ENCODE measurements around the gene JAG2.

Gene JAG2

DNA sequence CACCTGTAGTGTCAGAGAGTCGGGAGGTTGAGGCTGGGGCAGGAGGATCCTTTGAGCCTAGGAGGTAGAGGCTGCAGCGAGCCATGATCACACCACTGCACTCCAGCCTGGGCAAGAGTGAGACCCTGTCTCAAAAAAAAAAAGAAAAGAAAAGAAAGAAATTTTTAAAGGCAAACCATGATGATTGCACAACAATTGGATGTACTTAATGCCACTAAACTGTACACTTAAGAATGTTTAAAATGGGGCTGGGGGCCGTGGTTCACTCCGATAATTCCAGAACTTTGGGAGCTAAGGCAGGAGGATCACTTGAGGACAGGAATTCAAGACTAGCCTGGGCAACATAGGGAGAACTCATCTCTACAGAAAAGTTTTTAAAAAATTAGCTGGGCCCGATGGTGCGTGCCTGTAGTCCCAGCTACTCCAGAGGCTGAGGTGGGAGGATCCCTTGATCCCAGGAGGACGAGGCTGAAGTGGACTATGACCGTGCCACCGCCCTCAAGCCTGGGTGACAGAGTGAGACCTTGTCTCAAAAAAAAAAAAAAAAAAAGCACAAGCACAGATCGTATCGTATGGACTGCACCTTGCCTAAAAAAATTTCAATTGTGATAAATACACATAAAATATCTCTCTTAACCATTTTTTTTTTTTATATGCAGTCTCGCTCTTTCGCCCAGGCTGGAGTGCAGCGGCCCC is 32.7 kb downstream of the JAG2 start:
- TF ChIP-seq, protein P1, sequence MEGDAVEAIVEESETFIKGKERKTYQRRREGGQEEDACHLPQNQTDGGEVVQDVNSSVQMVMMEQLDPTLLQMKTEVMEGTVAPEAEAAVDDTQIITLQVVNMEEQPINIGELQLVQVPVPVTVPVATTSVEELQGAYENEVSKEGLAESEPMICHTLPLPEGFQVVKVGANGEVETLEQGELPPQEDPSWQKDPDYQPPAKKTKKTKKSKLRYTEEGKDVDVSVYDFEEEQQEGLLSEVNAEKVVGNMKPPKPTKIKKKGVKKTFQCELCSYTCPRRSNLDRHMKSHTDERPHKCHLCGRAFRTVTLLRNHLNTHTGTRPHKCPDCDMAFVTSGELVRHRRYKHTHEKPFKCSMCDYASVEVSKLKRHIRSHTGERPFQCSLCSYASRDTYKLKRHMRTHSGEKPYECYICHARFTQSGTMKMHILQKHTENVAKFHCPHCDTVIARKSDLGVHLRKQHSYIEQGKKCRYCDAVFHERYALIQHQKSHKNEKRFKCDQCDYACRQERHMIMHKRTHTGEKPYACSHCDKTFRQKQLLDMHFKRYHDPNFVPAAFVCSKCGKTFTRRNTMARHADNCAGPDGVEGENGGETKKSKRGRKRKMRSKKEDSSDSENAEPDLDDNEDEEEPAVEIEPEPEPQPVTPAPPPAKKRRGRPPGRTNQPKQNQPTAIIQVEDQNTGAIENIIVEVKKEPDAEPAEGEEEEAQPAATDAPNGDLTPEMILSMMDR (IDR thresholded peaks at IDR 0.05; ENCODE audit: low read depth, low read length, missing control alignments): no peak
- DNase-seq (ENCODE audit: low read depth): no peak
- no peak overlapping the region for H3K4me3 ChIP-seq (ENCODE audit: low read depth, low read length)

DNA sequence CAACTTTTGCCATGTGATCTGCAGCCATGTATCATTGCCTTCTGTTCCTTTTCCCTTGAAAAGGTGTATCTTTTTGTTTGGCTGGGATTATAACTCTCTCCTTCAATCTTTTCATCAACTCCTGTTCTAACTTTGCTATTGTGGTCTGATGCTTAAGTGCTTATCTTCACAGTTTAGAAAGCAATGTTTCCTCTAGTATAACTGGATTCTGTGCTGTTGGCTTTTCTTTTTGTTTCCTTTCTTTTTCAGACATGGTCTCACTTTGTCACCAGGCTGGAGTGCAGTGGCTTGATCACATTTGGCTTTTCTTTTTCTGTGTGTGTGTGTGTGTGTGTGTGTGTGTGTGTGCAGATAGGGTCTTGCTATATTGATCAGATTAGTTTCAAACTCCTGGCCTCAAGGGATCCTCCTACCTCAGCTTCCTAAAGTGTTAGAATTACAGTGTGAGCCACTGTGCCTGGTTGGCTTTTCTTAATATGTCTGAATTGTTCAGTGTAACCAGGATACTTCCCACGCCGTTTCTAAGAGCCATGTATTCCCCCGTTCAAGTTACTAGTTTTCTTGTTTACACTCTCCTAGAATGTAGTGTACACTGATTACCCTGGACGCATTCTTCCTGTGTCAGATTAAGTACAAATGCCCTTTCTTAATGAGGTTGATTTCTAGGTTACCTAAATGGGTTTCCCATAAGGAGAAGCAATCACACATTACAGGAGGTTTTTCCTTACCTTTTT is 35.5 kb downstream of the JAG2 start:
- TF ChIP-seq, protein P1 (IDR thresholded peaks at IDR 0.05; ENCODE audit: low read depth, low read length, missing control alignments): no peak
- no peak for DNase-seq (ENCODE audit: low read depth)
- H3K4me3 ChIP-seq (ENCODE audit: low read depth, low read length): no peak overlapping the region

DNA sequence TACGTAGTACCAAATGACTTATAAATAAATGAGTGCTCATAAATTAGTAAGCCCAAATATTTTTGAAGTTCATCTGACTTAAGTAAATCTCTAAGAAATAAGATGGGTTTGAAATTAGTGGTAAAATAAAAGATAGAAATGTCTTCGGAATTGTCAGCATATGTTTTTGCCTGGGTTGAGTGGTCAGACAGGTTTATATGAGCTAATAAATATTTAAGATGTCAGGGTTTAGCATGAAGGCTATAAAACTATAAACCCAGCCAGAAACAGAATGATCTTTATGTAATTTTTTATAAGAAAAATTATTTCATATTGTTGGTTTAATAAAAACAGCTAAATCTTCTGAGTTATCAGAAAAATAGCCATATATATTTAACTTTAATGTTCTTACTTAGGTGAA is 37.3 kb downstream of the JAG2 start:
- H3K4me3 ChIP-seq (ENCODE audit: low read depth, low read length): no peak overlapping the region
- TF ChIP-seq, protein P1 (IDR thresholded peaks at IDR 0.05; ENCODE audit: low read depth, low read length, missing control alignments): no peak
- DNase-seq (ENCODE audit: low read depth): no peak

DNA sequence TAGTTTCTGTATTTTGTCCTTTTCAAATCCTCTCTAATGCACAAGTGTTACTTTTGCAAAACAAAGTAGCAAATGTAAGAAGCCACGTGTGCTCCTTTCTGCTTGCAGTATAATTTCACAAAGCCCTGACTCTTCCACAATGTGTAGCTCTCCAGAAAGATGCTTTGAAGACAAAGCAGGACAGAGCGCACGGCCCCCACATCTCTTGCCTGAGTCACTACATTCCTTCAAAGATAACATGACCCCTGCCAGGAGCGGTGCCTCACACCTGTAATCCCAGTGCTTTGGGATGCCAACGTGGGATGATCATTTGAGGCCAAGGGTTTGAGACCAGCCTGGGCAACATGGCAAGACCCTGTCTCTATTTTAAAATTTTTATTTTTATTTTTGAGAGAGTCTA is 40.5 kb downstream of the JAG2 start:
- no peak overlapping the region for H3K4me3 ChIP-seq (ENCODE audit: low read depth, low read length)
- DNase-seq (ENCODE audit: low read depth): no peak
- TF ChIP-seq, protein P1 (IDR thresholded peaks at IDR 0.05; ENCODE audit: low read depth, low read length, missing control alignments): no peak

DNA sequence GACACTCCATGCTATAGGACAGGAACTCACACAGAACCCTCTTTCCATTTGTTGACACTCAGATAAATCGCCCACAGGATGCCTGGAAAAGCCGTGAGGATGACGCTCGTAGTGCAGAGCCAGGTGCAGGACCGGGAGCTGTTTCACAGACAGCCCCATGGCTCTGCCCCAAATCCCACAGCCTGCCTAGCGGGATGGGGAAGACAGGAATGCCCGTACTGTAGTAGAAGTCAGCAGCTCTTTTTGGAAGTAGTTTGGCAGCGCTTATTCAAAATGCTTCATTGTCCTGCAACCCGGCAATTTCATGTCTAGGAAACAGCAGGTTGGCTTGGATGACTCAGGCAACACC is 41.6 kb downstream of the JAG2 start:
- no peak for DNase-seq (ENCODE audit: low read depth)
- TF ChIP-seq, protein P1 (IDR thresholded peaks at IDR 0.05; ENCODE audit: low read depth, low read length, missing control alignments): no peak
- H3K4me3 ChIP-seq (ENCODE audit: low read depth, low read length): no peak overlapping the region

DNA sequence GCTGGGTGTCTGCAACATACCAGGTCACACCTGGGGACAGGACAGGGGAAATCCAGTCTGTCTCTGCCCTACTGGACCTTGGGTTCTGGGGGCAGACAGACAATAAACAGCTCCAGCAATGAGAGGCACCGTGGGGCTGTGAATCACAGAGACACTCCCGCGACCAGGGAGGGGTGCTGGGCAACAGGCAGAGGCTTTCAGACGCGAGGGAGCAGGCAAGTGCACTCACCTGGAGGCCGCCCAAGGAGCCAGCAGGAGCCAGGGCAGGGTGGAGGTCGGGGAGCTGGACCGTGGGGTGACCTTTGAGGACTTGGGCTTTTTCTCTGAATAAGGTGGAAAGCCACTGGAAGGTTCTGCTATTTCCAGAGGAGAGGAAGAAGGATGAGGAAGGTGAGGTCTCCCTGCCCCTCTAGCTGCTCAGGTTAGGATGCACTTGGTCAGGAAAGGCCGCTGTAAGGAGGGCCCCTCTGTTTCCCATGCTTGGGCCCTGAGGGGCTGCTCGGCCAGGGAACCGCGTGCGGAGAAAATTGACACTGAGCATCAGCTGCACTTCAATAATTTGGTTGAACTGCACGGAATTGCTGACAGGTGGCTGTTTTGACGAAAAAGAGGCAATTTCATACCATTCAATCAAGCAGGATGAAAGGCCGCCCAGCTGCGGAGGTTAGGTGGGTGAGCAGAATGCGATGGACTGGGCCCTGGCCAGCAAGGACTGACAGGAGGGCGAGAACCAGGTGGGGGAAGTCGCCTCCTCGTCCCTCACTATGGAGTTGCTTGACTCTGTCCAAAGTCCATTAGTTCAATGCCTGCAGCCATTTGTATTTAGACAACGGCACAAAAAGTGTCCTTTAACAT is 42.2 kb downstream of the JAG2 start:
- TF ChIP-seq, protein P1 (IDR thresholded peaks at IDR 0.05; ENCODE audit: low read depth, low read length, missing control alignments): no peak
- no peak overlapping the region for H3K4me3 ChIP-seq (ENCODE audit: low read depth, low read length)
- no peak for DNase-seq (ENCODE audit: low read depth)

Measured in GM12864 (cell line).